Right ventricle myocardium inferior (tissue), 1 donor: ENCODE results near the gene RAB13. TPM values are rescaled to one million over a fixed set of nuclear protein-coding genes. Genes with fewer than 3 reads are reported as not detected.
"Not testable (repeated sequence)": the region's sequence is repeated elsewhere in the genome, so short reads cannot be mapped to it uniquely, and the experiment has no call there.

ENCODE experiments used
- ATAC-seq: fragments of 200-7000 bp; cut with Tn5 transposase; one replicate; pipeline ENCODE4 v1.9.1; 2020; ENCODE audit warnings: mild to moderate bottlenecking, moderate library complexity
- DNase-seq: peaks from one replicate; pipeline ENCODE4 v3.0.0; 2021; ENCODE audit errors: missing footprints
- intact Hi-C: fragments of 100-400 bp; cut with DNase I; formaldehyde crosslinking; loops from one replicate; pipeline ENCODE4 v1.11.0; 2022
- long read RNA-seq: library from polyadenylated mRNA; unstranded; transcript quantifications from one replicate; pipeline ENCODE4 v2.0.0, GENCODE V29; 2021
- total RNA-seq: library from RNA; stranded (reverse); fragmentation: NEBNext Ultra II Directional; extraction: Animal tissue kit (Norgen Biotek cat#: 25700); gene quantifications from one replicate; pipeline ENCODE4 v1.2.1, GENCODE V29; 2021
- donor health status: DM: no; HTN: yes; CAD: no; lungs with severe emphysema.

Gene RAB13
- 61.4 TPM for total RNA-seq
- long read RNA-seq, transcript RAB13-201 (8 exons, 1,176 nt): major isoform, 20 of 23 reads
- long read RNA-seq, partial matches to known transcripts: 2 of 23 reads
- long read RNA-seq, other reads (novel, unspliced or antisense): 1 of 23 reads

DNA sequence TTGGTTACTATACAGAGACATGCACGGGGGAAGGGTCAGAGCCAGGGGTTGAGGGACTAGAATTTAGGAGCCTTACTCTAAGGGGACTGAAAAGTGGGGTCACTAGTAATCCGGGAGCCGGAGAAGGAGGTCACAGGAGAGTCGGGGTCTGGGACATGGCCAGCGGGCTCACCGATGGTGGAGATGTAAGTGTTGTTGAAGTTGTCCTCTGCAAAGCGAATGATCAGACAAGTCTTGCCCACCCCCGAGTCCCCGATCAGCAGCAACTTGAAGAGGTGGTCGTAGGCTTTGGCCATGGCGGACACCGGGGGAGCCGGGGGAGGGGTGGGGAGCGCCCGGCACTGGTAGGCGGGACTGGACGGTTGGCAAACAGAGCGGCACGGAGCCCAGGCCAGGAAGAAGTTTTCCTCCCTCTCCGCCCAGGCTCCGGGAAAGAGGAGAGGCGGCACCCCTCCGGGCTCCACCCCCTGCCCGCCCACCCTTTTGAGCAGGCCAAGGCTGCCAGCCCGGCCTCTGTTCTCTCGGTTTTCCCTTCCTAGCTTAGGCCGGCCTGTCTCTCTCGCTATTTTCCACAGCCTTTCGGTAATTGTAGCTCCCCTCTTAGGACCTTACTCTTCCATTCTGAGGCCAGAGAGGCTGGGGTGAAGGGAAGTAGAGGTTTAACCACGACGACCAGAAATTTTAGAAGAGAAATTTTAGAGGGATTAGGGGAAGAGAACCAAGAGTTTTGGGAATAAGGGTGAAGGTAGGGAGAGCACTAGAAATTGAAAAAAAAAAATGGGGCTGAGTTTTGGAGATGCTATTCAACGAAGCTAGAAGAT lies at the start of gene RAB13:
Gene RAB13 (minus strand): TSS at position 399 of the 821 bp plus-strand sequence. CDS start 103 bp downstream, at position 296.
- intact Hi-C loops: loop anchor here (1.0 to 10.0 kb wide), 4 partner anchors 40 to 471 kb away; partner anchors contain the start of gene DENND4B
- DNase-seq (peak; percentile 88), ATAC-seq (peak; percentile 87)

DNA sequence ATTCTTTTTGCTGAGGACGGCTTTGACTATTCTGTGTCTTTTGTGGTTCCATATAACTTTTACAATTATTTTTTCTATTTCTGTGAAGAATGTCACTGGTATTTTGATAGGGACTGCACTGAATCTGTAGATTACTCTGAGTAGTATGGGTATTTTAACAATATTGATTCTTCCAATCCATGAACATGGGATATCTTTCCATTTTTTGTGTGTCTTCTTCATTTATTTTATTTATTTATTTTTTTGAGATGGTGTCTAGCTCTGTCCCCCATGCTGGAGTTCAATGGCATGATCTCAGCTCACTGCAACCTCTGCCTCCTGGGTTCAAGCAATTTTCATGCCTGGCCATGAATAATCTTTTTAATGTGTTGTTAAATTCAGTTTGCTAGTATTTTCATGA lies 47.6 kb upstream of the RAB13 start:
- intact Hi-C loops, ATAC-seq, DNase-seq: not testable (repeated sequence)

- DNase-seq: no peak
- intact Hi-C loops: no loop called here
- ATAC-seq: no peak
Observed at GRCh38 chr1:154019940-154020339, 33.8 kb upstream of the RAB13 start.

- no peak for DNase-seq
- intact Hi-C loops: no loop called here
- no peak for ATAC-seq
Observed at GRCh38 chr1:154019269-154019668, 33.1 kb upstream of the RAB13 start.

GRCh38 chr1:154014154-154014907 lies 28.2 kb upstream of the RAB13 start:
- DNase-seq (no peak), ATAC-seq (no peak)
- intact Hi-C loops: no loop called here

- ATAC-seq, DNase-seq, intact Hi-C loops: not testable (repeated sequence)
Observed at GRCh38 chr1:154012543-154012942, 26.4 kb upstream of the RAB13 start.

GRCh38 chr1:154012129-154012528 lies 26.0 kb upstream of the RAB13 start:
- intact Hi-C loops: no loop called here
- ATAC-seq: no peak

DNA sequence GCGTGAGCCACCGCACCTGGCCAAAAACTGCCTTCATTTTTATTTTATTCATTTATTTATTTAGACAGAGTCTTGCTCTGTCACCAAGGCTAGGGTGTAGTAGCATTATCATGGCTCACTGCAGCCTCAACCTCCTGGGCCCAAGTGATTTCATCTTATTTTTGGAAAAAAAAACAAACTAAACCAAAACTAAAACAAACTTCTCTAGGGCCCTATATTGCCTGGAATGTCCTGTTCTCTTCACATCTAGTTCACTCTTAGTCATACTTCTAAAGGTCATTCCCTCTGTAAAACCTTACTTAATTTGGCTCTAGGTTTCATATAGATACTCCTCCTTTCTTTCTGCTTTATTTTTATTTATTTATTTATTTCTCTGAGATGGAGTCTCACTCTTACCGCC lies 20.0 kb upstream of the RAB13 start:
- ATAC-seq (no peak), DNase-seq (no peak)
- intact Hi-C loops: no loop called here

More at GRCh38 chr1:154012129-154012528, 26.0 kb upstream of the RAB13 start:
- no peak for DNase-seq

- DNase-seq (no peak), ATAC-seq (no peak)
- intact Hi-C loops: no loop called here
Observed at GRCh38 chr1:154000420-154000819, 14.3 kb upstream of the RAB13 start.

- DNase-seq, ATAC-seq, intact Hi-C loops: not testable (repeated sequence)
Observed at GRCh38 chr1:153996882-153997281, 10.7 kb upstream of the RAB13 start.

DNA sequence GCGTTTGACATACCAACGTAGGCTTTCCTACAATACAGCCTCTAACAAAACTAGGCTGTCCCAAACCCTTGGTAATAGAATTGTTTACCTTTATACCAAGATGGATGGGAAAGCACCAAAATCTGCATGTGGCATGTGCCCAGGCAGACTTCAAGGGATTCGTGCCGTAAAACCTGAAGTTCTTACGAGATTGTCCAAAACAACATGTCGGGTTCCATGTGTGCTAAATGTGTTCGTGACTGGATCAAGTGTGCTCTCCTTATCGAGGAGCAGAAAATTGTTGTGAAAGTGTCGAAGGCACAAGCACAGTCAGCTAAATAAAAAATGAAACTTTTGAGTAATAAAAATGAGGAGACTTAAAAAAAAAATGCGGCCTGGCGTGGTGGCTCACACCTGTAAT lies 9.5 kb upstream of the RAB13 start:
- ATAC-seq (no peak), DNase-seq (no peak)
- intact Hi-C loops: no loop called here

DNA sequence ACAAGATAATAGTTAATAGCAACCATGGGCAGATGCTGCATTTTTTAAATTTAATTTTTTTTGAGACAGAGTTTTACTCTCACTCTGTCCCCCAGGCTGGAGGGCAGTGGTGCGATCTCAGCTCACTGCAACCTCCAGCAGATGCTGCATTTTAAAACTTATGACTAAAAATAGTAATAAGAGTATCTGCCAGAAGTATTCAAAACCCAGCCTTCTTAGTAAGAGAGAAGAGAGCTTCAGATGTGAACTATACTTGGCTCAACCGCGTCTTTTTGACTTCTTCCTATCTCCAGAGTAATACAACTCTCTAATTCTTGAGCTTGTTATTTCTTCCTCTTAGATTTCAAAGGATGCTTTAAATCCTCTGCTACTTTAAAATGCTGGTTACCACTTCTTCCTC lies 9.1 kb upstream of the RAB13 start:
- ATAC-seq (no peak), DNase-seq (no peak)
- intact Hi-C loops: no loop called here

GRCh38 chr1:153991806-153992205 lies 5.7 kb upstream of the RAB13 start:
- no peak for ATAC-seq
- intact Hi-C loops: no loop called here
- no peak for DNase-seq

GRCh38 chr1:153991151-153991630 lies 5.1 kb upstream of the RAB13 start:
- DNase-seq (no peak), ATAC-seq (no peak)
- intact Hi-C loops: no loop called here

- peak; percentile 89 for DNase-seq
- ATAC-seq: peak; percentile 82
- intact Hi-C loops: no loop called here
Observed at GRCh38 chr1:153990468-153991150, 4.5 kb upstream of the RAB13 start, which contains the start of gene RPS27. RPS27 (plus strand) TSS chr1:153990762; CDS start chr1:153990797, 35 bp downstream.

DNA sequence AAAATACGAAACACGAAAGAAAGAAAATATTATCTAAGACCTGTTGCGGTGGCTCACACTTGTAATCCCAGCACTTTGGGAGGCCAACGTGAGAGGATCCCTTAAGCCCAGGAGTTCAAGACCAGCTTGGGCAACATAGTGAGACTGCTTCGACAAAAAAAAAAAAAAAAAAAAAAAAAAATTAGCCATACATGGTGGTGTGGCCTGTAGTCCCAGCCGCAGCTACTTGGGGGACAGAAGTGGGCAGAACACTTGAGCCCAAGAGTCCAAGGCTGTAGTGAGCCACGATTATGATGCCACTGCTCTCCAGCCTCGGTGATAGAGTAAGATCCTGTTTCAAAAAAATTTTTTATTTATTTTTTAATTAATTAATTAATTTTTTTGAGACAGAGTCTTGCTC lies 1.5 kb upstream of the RAB13 start:
- DNase-seq (no peak), ATAC-seq (no peak)
- intact Hi-C loops: loop anchor here (2.0 to 10.0 kb wide), 2 partner anchors 311 to 473 kb away; no protein-coding TSS in a partner anchor

- intact Hi-C loops: loop anchor here (10.0 kb wide), 1 partner anchor 471 kb away; no protein-coding TSS in a partner anchor
- DNase-seq: no peak
Observed at GRCh38 chr1:153985341-153985912, 712 bp downstream of the RAB13 start.

More at GRCh38 chr1:153985341-153985912, 712 bp downstream of the RAB13 start:
- peak; percentile 36 for ATAC-seq
